Stimulated activated memory B cell treated with anti-CD40 and anti-IgM and Interleukin-4, amounts not matched to agents 10 μg/mL and 1 μg/mL and 100 μg/mL, for 72 hours (primary cell): Measurements from ENCODE around the gene BCR.

Source experiments
- ATAC-seq: fragments of 150-1000 bp; cut with Tn5 transposase; 2 replicates; pipeline ENCODE4 v1.10.0; 2021
- H3K27ac Mint-ChIP-seq: one replicate; pipeline ENCODE4 v1.8.0; 2022; ENCODE audit warnings: mild to moderate bottlenecking, mixed read lengths
- H3K27me3 Mint-ChIP-seq: one replicate; pipeline ENCODE4 v1.8.0; 2022; ENCODE audit warnings: mixed read lengths
- H3K36me3 Mint-ChIP-seq: one replicate; pipeline ENCODE4 v1.8.0; 2022; ENCODE audit warnings: mixed read lengths
- H3K4me1 Mint-ChIP-seq: one replicate; pipeline ENCODE4 v1.8.0; 2022; ENCODE audit warnings: mixed read lengths
- H3K4me3 Mint-ChIP-seq: one replicate; pipeline ENCODE4 v1.8.0; 2022; ENCODE audit warnings: mild to moderate bottlenecking, moderate library complexity, mixed read lengths
- H3K9me3 Mint-ChIP-seq: one replicate; pipeline ENCODE4 v1.8.0; 2022; ENCODE audit warnings: mixed read lengths

The BCR gene

DNA sequence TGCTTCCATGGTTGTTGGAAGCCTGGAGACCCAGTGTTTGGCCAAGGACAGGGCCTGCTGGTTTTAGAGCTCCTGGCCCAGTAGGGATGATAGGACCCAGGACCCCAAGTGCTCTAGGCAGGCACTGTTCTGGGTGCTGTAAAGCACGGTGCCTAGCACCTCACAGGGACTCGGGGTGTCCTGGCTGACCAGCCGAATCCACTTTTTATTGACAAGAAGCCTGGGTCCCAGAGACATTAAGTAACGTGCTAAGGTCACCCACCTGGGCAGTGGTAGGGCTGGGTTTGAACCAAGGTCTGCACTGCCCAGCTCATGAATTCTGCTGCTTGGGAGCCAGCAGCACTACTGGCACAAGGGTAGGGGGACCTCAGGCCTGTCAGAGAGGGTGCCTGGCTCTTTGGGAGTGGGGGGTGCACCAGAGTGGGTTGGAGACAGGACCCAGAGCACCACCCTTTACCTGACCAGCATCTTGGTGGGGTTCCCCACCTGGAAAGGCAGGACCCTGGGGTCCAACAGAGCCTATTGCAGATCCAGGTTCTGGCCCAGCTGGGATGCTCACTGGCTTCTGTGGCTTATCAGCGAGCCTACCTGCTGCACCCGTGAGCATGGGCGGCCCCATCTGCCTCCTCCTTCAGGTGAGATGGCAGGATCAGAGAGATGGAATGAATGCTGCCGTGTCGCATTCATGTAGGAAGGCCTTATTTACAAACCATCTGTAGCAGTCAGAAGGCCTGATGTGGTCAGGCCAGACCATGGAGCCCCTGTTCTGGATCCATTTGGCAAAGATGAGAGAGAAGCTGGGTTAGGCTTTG is 52.0 kb downstream of the BCR start:
- peaks cover 41% of the 10 kb centered on the region for H3K36me3 Mint-ChIP-seq
- H3K9me3 Mint-ChIP-seq = peaks cover 10% of the 10 kb centered on the region
- no peak for ATAC-seq
- H3K4me1 Mint-ChIP-seq = peaks cover 31% of the 10 kb centered on the region
- H3K27me3 Mint-ChIP-seq = peaks cover 9% of the 10 kb centered on the region
- no peak overlapping the region for H3K27ac Mint-ChIP-seq
- H3K4me3 Mint-ChIP-seq = no peak overlapping the region

DNA sequence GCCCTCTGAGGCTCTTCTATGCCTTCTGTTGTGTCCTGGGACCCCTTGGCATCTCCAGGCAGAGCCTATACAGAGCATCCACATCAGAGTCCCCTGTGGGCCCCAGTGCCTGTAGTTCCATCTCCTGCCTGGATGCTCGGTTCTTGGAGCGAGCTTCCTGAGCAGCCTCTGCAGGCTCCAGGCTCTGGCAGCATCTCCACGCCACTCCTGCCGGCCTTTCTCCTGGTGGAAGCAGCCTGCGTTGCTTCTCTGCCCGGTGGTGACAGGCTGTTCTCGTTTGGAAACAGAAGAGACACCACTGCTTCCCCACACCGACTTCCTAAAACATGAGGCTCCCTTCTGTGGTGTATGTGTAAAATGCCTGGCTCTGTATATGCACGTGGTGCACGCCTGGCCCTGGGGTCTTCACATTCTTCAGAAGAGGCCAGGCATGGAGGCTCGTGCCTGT is 52.8 kb downstream of the BCR start:
- peaks cover 9% of the 10 kb centered on the region for H3K27me3 Mint-ChIP-seq
- peaks cover 37% of the 10 kb centered on the region for H3K4me1 Mint-ChIP-seq
- peak overlapping the region; percentile 29 for H3K27ac Mint-ChIP-seq
- ATAC-seq = no peak
- peaks cover 33% of the 10 kb centered on the region for H3K36me3 Mint-ChIP-seq
- peaks cover 6% of the 10 kb centered on the region for H3K9me3 Mint-ChIP-seq
- H3K4me3 Mint-ChIP-seq = no peak overlapping the region

DNA sequence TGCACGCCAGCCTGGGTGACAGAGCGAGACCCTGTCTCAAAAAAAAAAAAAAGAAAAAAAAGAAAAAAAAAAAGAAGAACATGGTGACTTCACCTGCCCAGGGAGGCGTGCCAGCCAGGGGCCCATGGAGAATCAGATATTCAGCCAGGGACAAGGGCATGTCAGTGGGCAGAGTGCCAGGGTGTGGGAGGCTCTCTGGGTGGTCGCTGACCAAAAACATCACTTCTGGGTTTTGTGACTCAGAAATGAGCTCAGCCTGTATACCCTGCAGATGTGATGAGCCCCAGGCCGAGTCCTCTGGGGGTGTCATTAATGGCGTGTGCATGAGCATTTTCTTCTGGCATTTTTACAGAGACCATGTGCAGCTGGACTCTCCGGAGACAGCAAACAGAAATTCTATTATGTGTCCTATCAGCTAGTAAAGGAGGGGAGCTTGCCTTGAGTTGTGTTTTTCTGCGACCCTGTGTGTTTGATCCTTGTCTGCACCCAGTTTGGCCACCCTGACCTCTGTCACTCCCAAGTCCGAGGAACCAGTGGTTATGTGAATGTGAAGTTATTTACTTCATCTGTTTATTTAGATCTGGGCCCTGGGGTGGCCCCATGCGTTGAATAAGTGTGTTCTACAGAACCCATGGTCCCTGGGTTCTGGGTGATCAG is 53.6 kb downstream of the BCR start:
- Mint-ChIP-seq H3K4me1 (peaks cover 33% of the 10 kb centered on the region), H3K9me3 (peaks cover 2% of the 10 kb centered on the region), H3K27me3 (peaks cover 9% of the 10 kb centered on the region), H3K4me3 (no peak overlapping the region), H3K27ac (peak overlapping the region; percentile 40), H3K36me3 (peaks cover 25% of the 10 kb centered on the region)
- ATAC-seq = peak; percentile 36

DNA sequence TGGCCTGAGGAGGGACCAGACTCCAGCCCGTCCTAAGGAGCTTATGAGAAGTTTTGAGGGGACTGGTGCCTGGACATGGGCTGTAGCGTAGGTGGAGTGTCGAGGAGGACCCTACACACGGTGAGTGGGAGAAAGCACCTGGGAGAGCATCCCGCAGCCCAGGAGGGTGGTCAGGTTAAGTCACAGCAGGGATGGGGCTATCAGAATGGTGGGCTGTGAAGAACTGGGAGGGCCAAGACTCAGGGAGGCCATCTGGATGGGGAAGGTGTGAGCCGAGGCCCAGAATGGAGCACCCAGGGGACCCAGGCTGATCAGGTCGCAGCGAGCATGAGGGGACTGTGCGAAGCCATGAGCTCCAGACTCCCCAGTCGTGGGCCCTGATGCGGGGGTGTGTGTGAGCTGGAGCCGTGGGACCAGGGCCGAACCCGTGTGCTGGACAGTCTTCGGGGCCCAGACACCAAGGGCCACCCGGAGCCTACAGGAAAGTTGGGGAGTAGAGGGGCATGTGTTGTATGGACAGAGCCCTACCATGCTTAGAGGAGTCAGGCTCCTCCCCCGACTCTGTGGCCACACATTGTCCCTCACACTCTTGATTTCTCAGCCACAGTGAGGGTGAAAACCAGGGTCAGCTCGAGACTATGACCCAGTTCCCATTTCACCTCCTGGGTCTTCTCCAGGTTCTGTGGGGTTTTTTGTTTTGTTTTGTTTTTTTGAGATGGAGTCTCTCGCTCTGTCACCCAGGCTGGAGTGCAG is 54.3 kb downstream of the BCR start:
- H3K36me3 Mint-ChIP-seq = peaks cover 18% of the 10 kb centered on the region
- no peak overlapping the region for H3K4me3 Mint-ChIP-seq
- no peak for ATAC-seq
- H3K27ac Mint-ChIP-seq = peak overlapping the region; percentile 40
- no peaks in the 10 kb centered on the region for H3K9me3 Mint-ChIP-seq
- H3K4me1 Mint-ChIP-seq = peaks cover 32% of the 10 kb centered on the region
- H3K27me3 Mint-ChIP-seq = peaks cover 9% of the 10 kb centered on the region

DNA sequence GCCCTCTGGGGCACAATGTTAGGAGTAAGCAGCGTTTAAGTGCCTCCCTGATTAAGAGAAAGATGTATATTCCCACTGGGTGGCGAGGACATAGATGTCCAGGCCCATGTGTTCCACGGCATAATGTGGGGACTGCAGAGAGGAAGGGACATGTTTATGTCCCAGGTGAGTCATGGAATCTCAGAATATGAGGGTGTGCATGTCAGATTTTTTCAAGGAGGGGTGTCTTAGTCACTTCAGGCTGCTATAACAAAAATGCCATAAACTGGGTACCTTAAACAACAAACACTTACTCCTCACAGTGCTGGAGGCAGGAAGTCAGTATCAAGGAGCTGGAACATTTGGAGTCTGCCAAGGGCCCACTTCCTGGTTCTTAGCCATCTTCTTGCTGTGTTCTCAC is 55.1 kb downstream of the BCR start:
- Mint-ChIP-seq H3K36me3 (peaks cover 11% of the 10 kb centered on the region), H3K9me3 (no peaks in the 10 kb centered on the region), H3K27ac (no peak overlapping the region), H3K4me3 (no peak overlapping the region), H3K27me3 (peaks cover 9% of the 10 kb centered on the region), H3K4me1 (peaks cover 33% of the 10 kb centered on the region)
- ATAC-seq = no peak

DNA sequence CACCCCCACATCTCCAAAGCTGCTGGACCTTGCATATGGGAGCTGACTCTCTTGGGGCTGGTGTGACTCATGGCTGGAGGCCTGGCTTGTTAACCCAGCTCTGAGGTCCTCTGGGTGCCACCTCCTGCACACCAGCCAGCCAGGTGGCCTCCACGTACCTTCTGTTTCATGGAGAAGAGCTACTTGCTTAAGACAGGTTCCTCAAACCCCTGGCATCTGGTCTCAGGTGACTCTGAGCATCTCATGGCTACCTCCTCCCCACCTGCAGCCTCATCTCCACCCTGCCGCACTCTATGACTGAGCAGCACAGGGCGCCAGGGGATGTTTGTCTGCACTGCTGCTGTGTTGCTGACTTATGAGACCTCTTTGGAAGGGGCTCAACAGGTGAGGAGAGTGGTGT is 55.7 kb downstream of the BCR start:
- Mint-ChIP-seq H3K4me1 (peaks cover 39% of the 10 kb centered on the region), H3K36me3 (peaks cover 15% of the 10 kb centered on the region), H3K4me3 (no peak overlapping the region), H3K27ac (no peak overlapping the region), H3K9me3 (no peaks in the 10 kb centered on the region), H3K27me3 (peaks cover 9% of the 10 kb centered on the region)
- no peak for ATAC-seq

DNA sequence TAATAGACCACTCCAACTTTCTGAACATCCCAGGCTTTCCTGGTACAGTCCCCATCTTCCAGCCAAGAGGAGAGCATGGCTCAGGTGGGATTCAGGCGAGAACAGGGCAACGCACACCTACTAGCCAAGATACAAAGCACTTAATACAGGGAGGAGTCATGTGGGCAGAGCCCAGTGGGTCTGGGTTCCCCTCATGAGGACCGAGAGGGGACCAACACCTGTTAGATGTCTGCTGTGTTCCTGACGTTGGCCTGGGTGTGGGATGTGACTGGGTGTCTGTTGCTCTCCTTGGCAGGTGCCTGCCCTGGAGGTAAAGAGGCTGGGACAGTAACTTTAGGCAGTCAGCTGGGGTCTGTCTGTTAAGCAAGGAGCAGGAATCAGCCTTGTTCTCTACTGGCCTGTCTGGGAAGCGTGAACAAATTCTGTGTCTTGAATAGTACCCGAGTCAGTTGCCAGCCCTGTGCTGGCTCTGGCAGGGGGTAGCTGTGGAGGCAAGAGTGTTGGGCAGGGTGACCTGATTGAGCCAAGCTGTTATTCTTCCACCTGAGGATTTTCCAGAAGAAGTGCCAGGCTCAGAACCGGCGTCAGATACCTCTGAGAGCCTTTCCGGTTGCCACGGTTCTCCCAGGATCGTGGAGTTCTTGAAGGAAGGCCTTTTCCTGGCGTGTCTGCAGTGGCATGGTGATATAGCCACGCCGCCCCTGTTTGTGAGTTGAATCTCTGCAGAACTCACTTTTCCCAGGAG is 56.3 kb downstream of the BCR start:
- Mint-ChIP-seq H3K27me3 (peaks cover 9% of the 10 kb centered on the region), H3K36me3 (peaks cover 14% of the 10 kb centered on the region), H3K4me1 (peaks cover 45% of the 10 kb centered on the region), H3K9me3 (no peaks in the 10 kb centered on the region), H3K27ac (no peak overlapping the region), H3K4me3 (no peak overlapping the region)
- ATAC-seq = no peak

DNA sequence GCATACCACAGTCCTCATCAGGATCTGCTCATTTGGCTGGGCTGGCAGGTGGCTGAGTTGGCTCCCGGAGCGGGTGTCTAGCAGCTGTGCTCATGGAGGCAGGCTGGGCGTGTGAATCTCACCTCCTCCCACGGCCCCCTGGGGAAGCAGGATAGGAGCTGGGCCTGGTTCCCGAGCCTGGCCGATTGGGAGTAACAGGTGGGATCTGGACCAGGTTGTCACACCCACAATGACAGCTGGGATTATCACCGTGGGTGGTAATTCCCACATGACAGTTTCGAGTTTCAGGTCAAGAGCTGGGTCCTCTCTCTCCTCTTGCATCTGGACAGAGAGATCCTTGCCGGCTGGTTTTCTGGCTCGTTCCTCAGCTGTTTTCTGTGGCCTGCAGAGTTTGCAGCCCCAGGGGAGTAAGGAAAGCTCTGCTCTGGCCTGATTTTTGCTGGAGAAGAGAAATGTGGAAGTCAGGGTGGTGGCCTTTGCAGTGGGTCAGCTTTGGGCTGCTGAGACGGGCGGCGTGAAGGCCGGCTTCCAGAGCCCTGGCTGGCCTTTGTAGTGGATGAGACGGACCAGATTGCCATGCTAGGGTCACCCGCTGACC is 57.0 kb downstream of the BCR start:
- no peak overlapping the region for H3K27ac Mint-ChIP-seq
- no peak for ATAC-seq
- H3K4me1 Mint-ChIP-seq = peaks cover 51% of the 10 kb centered on the region
- no peaks in the 10 kb centered on the region for H3K9me3 Mint-ChIP-seq
- H3K36me3 Mint-ChIP-seq = peaks cover 10% of the 10 kb centered on the region
- H3K4me3 Mint-ChIP-seq = no peak overlapping the region
- peaks cover 9% of the 10 kb centered on the region for H3K27me3 Mint-ChIP-seq

DNA sequence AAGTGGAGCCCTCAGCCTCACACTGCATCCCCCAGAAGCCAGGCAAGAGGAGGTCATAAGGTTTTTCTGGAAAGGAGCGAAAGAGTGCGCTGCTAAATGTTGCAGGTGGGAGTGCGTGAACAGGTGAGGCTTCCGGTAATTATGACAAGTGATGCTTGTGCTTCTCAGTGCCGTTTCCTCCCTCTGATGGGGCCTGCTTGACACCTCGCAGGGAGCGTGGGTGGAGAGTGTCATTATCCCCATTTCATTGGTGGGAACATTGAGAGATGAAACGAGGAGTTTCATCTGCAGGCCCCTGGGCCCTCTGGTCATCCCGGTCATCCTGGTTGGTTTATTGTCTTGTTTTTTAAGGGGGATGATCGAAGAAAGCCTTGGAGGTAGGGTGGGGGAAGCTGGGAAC is 57.5 kb downstream of the BCR start:
- peaks cover 52% of the 10 kb centered on the region for H3K4me1 Mint-ChIP-seq
- peaks cover 9% of the 10 kb centered on the region for H3K27me3 Mint-ChIP-seq
- no peak for ATAC-seq
- peaks cover 10% of the 10 kb centered on the region for H3K36me3 Mint-ChIP-seq
- H3K4me3 Mint-ChIP-seq = no peak overlapping the region
- no peak overlapping the region for H3K27ac Mint-ChIP-seq
- no peaks in the 10 kb centered on the region for H3K9me3 Mint-ChIP-seq

DNA sequence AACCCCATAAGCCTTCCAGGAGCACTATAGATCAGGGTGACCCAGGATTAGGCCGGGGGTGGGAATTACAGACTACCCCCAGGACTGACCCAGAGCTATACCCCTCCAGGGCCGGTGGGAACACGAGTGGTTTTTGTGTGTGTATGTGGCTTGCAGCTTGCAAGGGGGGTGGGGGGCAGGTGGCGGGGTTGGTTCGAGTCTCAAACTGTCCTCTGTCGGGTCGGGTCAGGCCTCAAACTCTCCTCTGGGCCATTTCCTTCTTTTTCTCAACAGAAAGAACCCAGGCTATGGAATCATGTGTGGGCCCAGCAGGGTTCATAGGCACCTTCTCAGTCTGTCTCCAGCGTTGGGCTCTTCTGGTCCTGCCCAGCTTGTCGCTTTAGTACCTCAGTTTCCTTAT is 58.4 kb downstream of the BCR start:
- H3K4me1 Mint-ChIP-seq = peaks cover 53% of the 10 kb centered on the region
- H3K27me3 Mint-ChIP-seq = peaks cover 9% of the 10 kb centered on the region
- peaks cover 10% of the 10 kb centered on the region for H3K36me3 Mint-ChIP-seq
- no peak overlapping the region for H3K27ac Mint-ChIP-seq
- ATAC-seq = no peak
- no peak overlapping the region for H3K4me3 Mint-ChIP-seq
- no peaks in the 10 kb centered on the region for H3K9me3 Mint-ChIP-seq

DNA sequence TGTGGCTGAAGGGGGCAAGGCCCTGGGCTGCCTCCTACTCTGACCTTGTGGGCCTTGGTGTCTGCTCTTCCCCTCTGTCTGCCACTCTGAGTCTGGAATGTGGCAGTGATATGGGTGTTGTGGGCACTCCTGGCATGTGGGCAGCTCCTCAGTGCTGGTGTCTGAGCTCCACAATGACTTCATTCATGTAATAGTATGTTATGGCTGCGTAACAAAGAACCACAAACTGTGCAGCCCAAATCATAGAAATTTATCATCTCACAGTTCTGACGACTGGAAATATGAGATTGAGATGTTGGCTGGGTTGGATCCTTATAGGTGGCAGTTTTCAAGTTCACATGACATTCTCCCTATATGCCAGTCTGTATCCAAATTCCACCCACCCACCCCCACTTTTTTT is 59.1 kb downstream of the BCR start:
- H3K4me3 Mint-ChIP-seq = no peak overlapping the region
- peaks cover 52% of the 10 kb centered on the region for H3K4me1 Mint-ChIP-seq
- peaks cover 3% of the 10 kb centered on the region for H3K27me3 Mint-ChIP-seq
- H3K9me3 Mint-ChIP-seq = no peaks in the 10 kb centered on the region
- no peak overlapping the region for H3K27ac Mint-ChIP-seq
- no peak for ATAC-seq
- H3K36me3 Mint-ChIP-seq = peaks cover 6% of the 10 kb centered on the region

DNA sequence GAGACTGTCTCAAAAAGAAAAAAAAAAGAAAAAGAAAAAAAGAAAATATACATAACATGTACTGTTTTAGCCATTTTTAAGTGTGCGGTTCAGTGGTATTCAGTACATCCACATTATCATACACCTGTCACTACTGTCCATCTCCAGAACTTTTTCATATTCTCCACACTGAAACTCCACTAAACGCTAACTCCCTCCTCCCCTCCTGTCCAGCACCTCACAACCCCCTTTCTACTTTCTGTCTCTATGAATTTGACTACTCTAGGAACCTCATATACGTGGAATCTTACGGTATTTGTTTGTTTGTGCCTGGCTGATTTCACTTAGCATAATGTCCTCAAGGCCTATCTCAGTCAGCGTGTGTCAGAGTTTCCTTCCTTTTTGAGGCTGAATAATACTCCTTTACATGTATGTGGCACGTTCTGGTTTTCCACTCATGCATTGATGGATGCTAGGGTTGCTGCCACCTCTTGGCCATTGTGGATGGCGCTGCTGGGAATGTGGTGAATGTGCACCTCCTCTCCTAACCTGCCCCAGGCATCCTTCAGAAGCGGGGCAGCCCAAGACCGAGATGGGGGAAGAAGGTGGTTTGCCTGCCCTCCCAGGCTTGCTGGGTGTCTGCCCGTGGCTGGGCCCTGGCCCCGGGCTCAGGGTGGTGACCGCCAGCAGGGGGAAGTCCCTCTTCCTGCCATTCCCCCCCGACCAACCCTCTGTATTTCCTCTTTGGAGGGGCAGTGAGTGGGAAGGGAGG is 60.5 kb downstream of the BCR start:
- peak; percentile 52 for ATAC-seq

DNA sequence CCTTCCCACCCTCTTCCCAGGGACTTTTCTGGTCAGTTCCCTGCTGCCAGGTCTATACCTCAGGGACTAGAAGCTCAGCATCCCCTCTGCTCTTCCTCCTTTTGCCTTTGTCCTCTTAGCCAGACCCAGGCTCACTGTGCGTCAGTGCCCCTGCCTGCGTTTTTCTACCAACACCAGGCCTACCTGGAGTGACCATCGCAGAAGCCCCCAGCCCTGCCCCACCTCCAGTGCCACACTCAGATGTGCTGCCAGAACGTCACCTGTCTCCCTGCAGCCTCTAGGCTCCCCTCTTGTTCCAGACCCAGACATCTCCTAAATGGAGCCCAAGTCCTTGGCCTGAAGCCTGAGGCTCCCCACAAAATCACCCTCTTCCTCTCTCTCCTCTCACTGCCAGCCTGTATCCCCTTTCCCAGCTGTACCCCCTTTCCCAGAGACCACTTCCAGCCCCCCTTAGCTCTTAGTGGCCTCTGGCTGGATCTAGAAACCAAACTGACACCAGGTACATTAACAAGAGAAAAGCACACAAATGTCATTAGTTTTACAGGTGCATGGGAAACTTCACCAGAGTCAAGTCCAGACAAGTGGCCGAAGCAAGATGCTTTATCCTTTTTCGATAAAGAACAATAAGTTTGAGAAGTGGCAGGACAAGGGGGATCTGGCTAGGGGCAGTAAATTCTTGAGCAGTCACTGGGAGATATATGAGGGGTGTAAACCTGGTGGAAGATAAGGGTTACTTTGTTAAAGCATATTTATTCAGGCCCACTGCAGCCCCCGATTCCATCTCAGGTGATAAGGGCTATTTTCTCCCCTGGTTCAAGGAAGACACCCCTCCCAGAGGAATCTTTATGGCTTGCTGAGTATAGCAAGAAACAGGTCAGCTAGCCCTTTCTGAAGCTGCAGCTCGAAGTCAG is 61.5 kb downstream of the BCR start:
- no peak for ATAC-seq
- Mint-ChIP-seq H3K4me3 (no peak overlapping the region), H3K4me1 (peaks cover 53% of the 10 kb centered on the region), H3K27me3 (no peaks in the 10 kb centered on the region), H3K27ac (peak overlapping the region; percentile 50), H3K9me3 (no peaks in the 10 kb centered on the region), H3K36me3 (peaks cover 5% of the 10 kb centered on the region)

More for the DNA sequence above, 60.5 kb downstream of the BCR start:
- peaks cover 5% of the 10 kb centered on the region for H3K36me3 Mint-ChIP-seq
- no peaks in the 10 kb centered on the region for H3K9me3 Mint-ChIP-seq
- no peak overlapping the region for H3K4me3 Mint-ChIP-seq
- peak overlapping the region; percentile 50 for H3K27ac Mint-ChIP-seq
- H3K4me1 Mint-ChIP-seq = peaks cover 51% of the 10 kb centered on the region
- H3K27me3 Mint-ChIP-seq = no peaks in the 10 kb centered on the region
